Transverse colon (tissue), 4 donors: Measurements from ENCODE around the gene C14orf119. TPM values are rescaled to one million over a fixed set of nuclear protein-coding genes. Genes with fewer than 3 reads are reported as not detected.

Experiments
- DNase-seq: peaks from one replicate; pipeline ENCODE4 v3.0.0-alpha.2; 2019
- H3K27ac ChIP-seq, 4 donors: fragments of 200-600 bp; sonication (generic); 2 replicates each; pipeline ENCODE4 v1.5.1; 2016 to 2018; ENCODE audit warnings: inconsistent platforms in 4 of 4
- H3K27me3 ChIP-seq: fragments of 200-600 bp; sonication (generic); 2 replicates; pipeline ENCODE4 v1.5.1; 2017; ENCODE audit warnings: inconsistent platforms
- H3K36me3 ChIP-seq, 4 donors: fragments of 200-600 bp; sonication (generic); 2 replicates each; pipeline ENCODE4 v1.5.1; 2017 to 2019; ENCODE audit warnings: inconsistent platforms in 4 of 4
- H3K4me1 ChIP-seq, 4 donors: fragments of 200-600 bp; sonication (generic); 2 replicates each; pipeline ENCODE4 v1.5.1; 2017 to 2020; ENCODE audit warnings: inconsistent platforms in 4 of 4
- H3K4me3 ChIP-seq, 4 donors: fragments of 200-600 bp; sonication (generic); 1 replicate in 1 of 4; 2 replicates in 3 of 4; pipeline versions ENCODE4 v1.5.1 to v1.6.1; 2017 to 2019; ENCODE audit warnings: inconsistent platforms in 4 of 4
- H3K9me3 ChIP-seq, 2 donors: fragments of 200-600 bp; sonication (generic); 2 replicates each; pipeline ENCODE4 v1.5.1; 2017 to 2019; ENCODE audit warnings: inconsistent platforms in 2 of 2
- CTCF ChIP-seq, 5 experiments: fragments of 200-600 bp in 3 of 5; fragments of 450-650 bp in 2 of 5; sonication (generic) in 3 of 5; IDR thresholded peaks; 1 replicate in 2 of 5; 2 replicates in 3 of 5; pipeline ENCODE4 v1.5.1; 2016 to 2017; ENCODE audit warnings: antibody characterized with exemption in 5 of 5, inconsistent platforms in 3 of 5, mild to moderate bottlenecking in 2 of 5, moderate library complexity in 1 of 5
- EP300 ChIP-seq: sonication (generic); formaldehyde crosslinking; IDR thresholded peaks from one replicate; pipeline ENCODE4 v1.6.1; 2017; ENCODE audit warnings: antibody characterized with exemption, low read depth
- POLR2A ChIP-seq: fragments of 450-650 bp; IDR thresholded peaks from one replicate; pipeline ENCODE4 v1.6.1; 2016; ENCODE audit warnings: antibody characterized with exemption, mild to moderate bottlenecking, moderate library complexity
- POLR2AphosphoS5 ChIP-seq, 3 donors: sonication (generic); formaldehyde crosslinking; IDR thresholded peaks; one replicate each; pipeline ENCODE4 v1.6.1; 2016; ENCODE audit warnings: antibody characterized with exemption in 3 of 3
- WGBS, 2 donors: methylation state at CpG; one replicate each; pipeline ENCODE4 v1.1.5; 2018; ENCODE audit warnings: low coverage in 1 of 2; 5-methylcytosine and 5-hydroxymethylcytosine counted together
- in situ Hi-C, 4 donors: fragments of 200-750 bp; cut with MboI; loops; one replicate each; pipeline versions ENCODE4 v1.15.0 to v1.15.1; 2017; ENCODE audit warnings: low sequenced_read_pairs in 3 of 4, low pct_ligation_motif_present in 1 of 4, low pct_unique_long_range_greater_than_20kb in 1 of 4
- intact Hi-C: fragments of 100-400 bp; cut with DNase I; formaldehyde crosslinking; loops from one replicate; pipeline ENCODE4 v1.15.1; 2023; ENCODE audit warnings: low total_unique reads
- total RNA-seq, 4 donors: library from RNA; depleted of rRNA; stranded (reverse); fragments of >200 nt; gene quantifications; one replicate each; pipeline ENCODE4 v1.1.0, GENCODE V29; 2016

C14orf119 gene
- total RNA-seq, 4 donors from 2014 or later = 3.6 to 33.7 (median 32.0) TPM

GRCh38 chr14:23079716-23080115 lies 15.6 kb upstream of the C14orf119 start:
- in situ Hi-C loops = no loop called here
- peaks cover 0 to 92% (median 44%) of the 10 kb centered on the region in 4 donors for H3K36me3 ChIP-seq
- TF ChIP-seq POLR2A = no peak
- no peak for TF ChIP-seq EP300
- TF ChIP-seq POLR2AphosphoS5 (IDR thresholded peaks at IDR 0.05) = no peak
- TF ChIP-seq CTCF (IDR thresholded peaks at IDR 0.05) = no peak

GRCh38 chr14:23080474-23080873 lies 14.8 kb upstream of the C14orf119 start:
- 71 to 86% methylated on average over 1 of the region's 1 CpG for WGBS, 2 donors
- no peak for TF ChIP-seq POLR2AphosphoS5 (IDR thresholded peaks at IDR 0.05)
- no peak for TF ChIP-seq CTCF (IDR thresholded peaks at IDR 0.05)
- no peak for TF ChIP-seq POLR2A
- no peak for TF ChIP-seq EP300
- no peak overlapping the region for H3K4me3 ChIP-seq
- in situ Hi-C loops = no loop called here
- peaks cover 0 to 28% (median 7%) of the 10 kb centered on the region in 4 donors for H3K4me1 ChIP-seq
- intact Hi-C loops = no loop called here
- H3K9me3 ChIP-seq = no peaks in the 10 kb centered on the region
- no peak overlapping the region for H3K27ac ChIP-seq
- peaks cover 0 to 92% (median 45%) of the 10 kb centered on the region in 4 donors for H3K36me3 ChIP-seq
- no peaks in the 10 kb centered on the region for H3K27me3 ChIP-seq
- DNase-seq = no peak

More at GRCh38 chr14:23079716-23080115, 15.6 kb upstream of the C14orf119 start:
- peak overlapping the region in 2 of 4 donors; percentile 52 to 54 for H3K27ac ChIP-seq
- H3K27me3 ChIP-seq = no peaks in the 10 kb centered on the region
- H3K4me1 ChIP-seq = peaks cover 0 to 28% (median 7%) of the 10 kb centered on the region in 4 donors
- no peaks in the 10 kb centered on the region for H3K9me3 ChIP-seq
- DNase-seq = no peak
- no peak overlapping the region for H3K4me3 ChIP-seq
- 40 to 89% methylated on average over 1 to 2 of the region's 2 CpGs for WGBS, 2 donors
- intact Hi-C loops = no loop called here

GRCh38 chr14:23085458-23085857 lies 9.8 kb upstream of the C14orf119 start:
- WGBS, 2 donors = 70 to 84% methylated on average over 3 of the region's 3 CpGs
- Histone ChIP-seq H3K27ac (no peak overlapping the region), H3K9me3 (no peaks in the 10 kb centered on the region), H3K4me1 (peaks cover 0 to 6% (median 0%) of the 10 kb centered on the region in 4 donors), H3K27me3 (no peaks in the 10 kb centered on the region), H3K4me3 (no peak overlapping the region), H3K36me3 (peaks cover 0 to 91% (median 44%) of the 10 kb centered on the region in 4 donors)
- no peak for DNase-seq
- intact Hi-C loops (no loop called here), in situ Hi-C loops (no loop called here)
- TF ChIP-seq EP300 (no peak), POLR2A (no peak), POLR2AphosphoS5 (IDR thresholded peaks at IDR 0.05) (no peak), CTCF (IDR thresholded peaks at IDR 0.05) (no peak)

GRCh38 chr14:23086565-23086964 lies 8.7 kb upstream of the C14orf119 start:
- in situ Hi-C loops (no loop called here), intact Hi-C loops (no loop called here)
- DNase-seq = no peak
- Histone ChIP-seq H3K27me3 (no peaks in the 10 kb centered on the region), H3K36me3 (peaks cover 0 to 85% (median 41%) of the 10 kb centered on the region in 4 donors), H3K4me1 (peaks cover 0 to 6% (median 0%) of the 10 kb centered on the region in 4 donors), H3K4me3 (no peak overlapping the region), H3K9me3 (no peaks in the 10 kb centered on the region), H3K27ac (no peak overlapping the region)
- no peak for TF ChIP-seq EP300
- TF ChIP-seq POLR2AphosphoS5 (IDR thresholded peaks at IDR 0.05) = no peak
- TF ChIP-seq POLR2A = no peak
- no peak for TF ChIP-seq CTCF (IDR thresholded peaks at IDR 0.05)
- WGBS, 2 donors = 85 to 100% methylated on average over 1 of the region's 1 CpG
